ENCODE results near the gene ASAP3. TPM values are rescaled to one million over a fixed set of nuclear protein-coding genes. Genes with fewer than 3 reads are reported as not detected.
A peak's percentile ranks its signal among the peaks of the same experiment; 100 is the strongest.

The ASAP3 gene
- total and polyA plus RNA-seq, 2 experiments from 2014 or later: 13.9 to 27.3 TPM

GRCh38 chr1:23395849-23396248, 88.1 kb downstream of the ASAP3 start:
- Histone ChIP-seq H3K9ac (no peak overlapping the region), H3F3A (ENCODE audit: insufficient read depth) (peaks cover 37% of the 10 kb centered on the region), H2AFZ (no peak overlapping the region), H3K36me3 (ENCODE audit: low read depth) (no peaks in the 10 kb centered on the region), H3K9me3 (ENCODE audit: low read depth) (no peaks in the 10 kb centered on the region), H3K4me3 (no peak overlapping the region), H3K27me3 (replicated peaks; ENCODE audit: insufficient read depth) (no peaks in the 10 kb centered on the region), H3K9me2 (ENCODE audit: insufficient read depth) (no peaks in the 10 kb centered on the region), H4K20me1 (ENCODE audit: insufficient read depth) (no peaks in the 10 kb centered on the region), H3K4me1 (ENCODE audit: insufficient read depth) (peaks cover 36% of the 10 kb centered on the region), H3K4me2 (ENCODE audit: unreplicated experiment) (no peak overlapping the region), H3K27ac (peak overlapping the region; percentile 89; the same call in 1 of the 2 replicates), H3K79me2 (ENCODE audit: insufficient read depth) (no peaks in the 10 kb centered on the region)
- WGBS, 2 experiments (ENCODE audit: low coverage in 1 of 2, low lambda C conversion rate in 2 of 2, missing lambda C conversion rate in 2 of 2): 81 to 88% methylated on average over 4 of the region's 4 CpGs
- no peak for DNase-seq
- in situ Hi-C loops (cut with MboI): no loop called here
- TF ChIP-seq EZH2phosphoT487 (IDR thresholded peaks at IDR 0.05; ENCODE audit: insufficient read depth, low read depth) (no peak), EZH2 (IDR thresholded peaks at IDR 0.05; ENCODE audit: insufficient read depth, poor library complexity, severe bottlenecking) (no peak)

DNA sequence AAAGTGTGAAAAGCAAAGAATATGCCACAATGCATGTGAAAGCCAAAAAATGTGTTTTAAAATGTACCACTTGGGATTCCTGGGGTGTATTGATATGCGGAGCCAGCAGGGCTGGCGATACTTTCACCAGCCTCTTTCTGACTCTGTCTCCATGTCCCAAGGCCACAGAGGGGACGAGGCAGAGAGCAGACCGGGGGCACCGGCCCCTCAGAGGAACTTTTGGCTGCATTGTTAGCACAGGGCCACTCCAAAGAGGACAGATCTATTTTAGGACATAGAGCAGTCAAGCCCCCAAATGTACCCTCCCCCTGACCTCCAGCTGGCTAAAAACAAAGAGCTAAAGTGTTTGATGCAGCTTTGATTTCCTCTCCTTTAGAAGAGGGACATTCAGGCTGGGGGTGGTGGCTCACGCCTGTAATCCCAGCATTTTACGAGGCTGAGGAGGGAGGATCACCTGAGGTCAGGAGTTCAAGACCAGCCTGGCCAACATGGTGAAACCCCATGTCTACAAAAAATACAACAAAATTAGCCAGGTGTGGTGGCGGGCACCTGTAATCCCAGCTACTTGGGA, 88.7 kb downstream of the ASAP3 start:
- TF ChIP-seq EZH2phosphoT487 (IDR thresholded peaks at IDR 0.05; ENCODE audit: insufficient read depth, low read depth) (no peak), EZH2 (IDR thresholded peaks at IDR 0.05; ENCODE audit: insufficient read depth, poor library complexity, severe bottlenecking) (no peak)
- no peaks in the 10 kb centered on the region for H4K20me1 ChIP-seq (ENCODE audit: insufficient read depth)
- no peaks in the 10 kb centered on the region for H3K9me2 ChIP-seq (ENCODE audit: insufficient read depth)
- no peaks in the 10 kb centered on the region for H3K79me2 ChIP-seq (ENCODE audit: insufficient read depth)
- H3K36me3 ChIP-seq (ENCODE audit: low read depth): no peaks in the 10 kb centered on the region
- H3K27me3 ChIP-seq (replicated peaks; ENCODE audit: insufficient read depth): no peaks in the 10 kb centered on the region
- peaks cover 32% of the 10 kb centered on the region for H3F3A ChIP-seq (ENCODE audit: insufficient read depth)
- H3K27ac ChIP-seq: peak overlapping the region; percentile 89
- in situ Hi-C loops (cut with MboI): no loop called here
- peak overlapping the region; percentile 52 for H3K4me2 ChIP-seq (ENCODE audit: unreplicated experiment)
- H2AFZ ChIP-seq: peak overlapping the region; percentile 27
- peak overlapping the region; percentile 60 for H3K9ac ChIP-seq
- DNase-seq: no peak
- H3K9me3 ChIP-seq (ENCODE audit: low read depth): no peaks in the 10 kb centered on the region
- peak overlapping the region; percentile 38 for H3K4me3 ChIP-seq
- WGBS, 2 experiments (ENCODE audit: low coverage in 1 of 2, low lambda C conversion rate in 2 of 2, missing lambda C conversion rate in 2 of 2): 28 to 34% methylated on average over 8 of the region's 8 CpGs
- peaks cover 30% of the 10 kb centered on the region for H3K4me1 ChIP-seq (ENCODE audit: insufficient read depth)

DNA sequence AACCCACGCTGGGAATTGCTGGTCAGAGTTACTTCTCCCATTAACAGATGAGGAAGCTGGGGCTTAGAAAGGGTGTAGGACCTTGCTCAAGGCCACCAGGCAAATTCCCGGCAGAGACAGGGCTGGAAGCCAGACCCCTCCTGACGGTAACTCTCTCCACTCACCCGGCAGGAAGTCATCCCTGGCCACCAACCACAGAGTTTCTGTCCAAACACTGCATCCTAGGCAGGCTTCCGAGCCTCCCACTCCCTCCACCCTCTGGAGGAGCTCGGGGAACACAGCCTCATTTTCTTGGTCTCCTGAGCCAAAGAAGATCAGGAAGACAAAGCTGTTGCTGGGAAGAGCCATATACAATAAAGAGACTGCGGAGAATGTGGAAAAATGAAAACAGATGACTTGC, 89.3 kb downstream of the ASAP3 start:
- Histone ChIP-seq H3K4me3 (peak overlapping the region; percentile 38), H4K20me1 (ENCODE audit: insufficient read depth) (no peaks in the 10 kb centered on the region), H3K9me3 (ENCODE audit: low read depth) (no peaks in the 10 kb centered on the region), H3K27ac (peak overlapping the region; percentile 89), H3K79me2 (ENCODE audit: insufficient read depth) (no peaks in the 10 kb centered on the region), H3F3A (ENCODE audit: insufficient read depth) (peaks cover 27% of the 10 kb centered on the region), H3K36me3 (ENCODE audit: low read depth) (no peaks in the 10 kb centered on the region), H3K9ac (peak overlapping the region; percentile 60), H3K4me1 (ENCODE audit: insufficient read depth) (peaks cover 25% of the 10 kb centered on the region), H3K27me3 (replicated peaks; ENCODE audit: insufficient read depth) (no peaks in the 10 kb centered on the region), H2AFZ (peak overlapping the region; percentile 27), H3K4me2 (ENCODE audit: unreplicated experiment) (peak overlapping the region; percentile 52), H3K9me2 (ENCODE audit: insufficient read depth) (no peaks in the 10 kb centered on the region)
- peak; percentile 91 for DNase-seq
- in situ Hi-C loops (cut with MboI): no loop called here
- no peak for TF ChIP-seq EZH2phosphoT487 (IDR thresholded peaks at IDR 0.05; ENCODE audit: insufficient read depth, low read depth)
- TF ChIP-seq EZH2 (IDR thresholded peaks at IDR 0.05; ENCODE audit: insufficient read depth, poor library complexity, severe bottlenecking): no peak
- WGBS, 2 experiments (ENCODE audit: low coverage in 1 of 2, low lambda C conversion rate in 2 of 2, missing lambda C conversion rate in 2 of 2): 2 to 3% methylated on average over 7 of the region's 7 CpGs

GRCh38 chr1:23394181-23394580, 89.8 kb downstream of the ASAP3 start:
- peak overlapping the region; percentile 27; the same call in 1 of the 2 replicates for H2AFZ ChIP-seq
- H3K4me2 ChIP-seq (ENCODE audit: unreplicated experiment): peak overlapping the region; percentile 52
- H3K79me2 ChIP-seq (ENCODE audit: insufficient read depth): no peaks in the 10 kb centered on the region
- no peaks in the 10 kb centered on the region for H4K20me1 ChIP-seq (ENCODE audit: insufficient read depth)
- H3K9ac ChIP-seq: peak overlapping the region; percentile 60
- peaks cover 25% of the 10 kb centered on the region for H3K4me1 ChIP-seq (ENCODE audit: insufficient read depth)
- H3K27me3 ChIP-seq (replicated peaks; ENCODE audit: insufficient read depth): no peaks in the 10 kb centered on the region
- H3F3A ChIP-seq (ENCODE audit: insufficient read depth): peaks cover 27% of the 10 kb centered on the region
- H3K9me3 ChIP-seq (ENCODE audit: low read depth): no peaks in the 10 kb centered on the region
- in situ Hi-C loops (cut with MboI): no loop called here
- H3K9me2 ChIP-seq (ENCODE audit: insufficient read depth): no peaks in the 10 kb centered on the region
- peak overlapping the region; percentile 38 for H3K4me3 ChIP-seq
- DNase-seq: peak; percentile 86
- no peaks in the 10 kb centered on the region for H3K36me3 ChIP-seq (ENCODE audit: low read depth)
- no peak for TF ChIP-seq EZH2 (IDR thresholded peaks at IDR 0.05; ENCODE audit: insufficient read depth, poor library complexity, severe bottlenecking)
- TF ChIP-seq EZH2phosphoT487 (IDR thresholded peaks at IDR 0.05; ENCODE audit: insufficient read depth, low read depth): no peak
- H3K27ac ChIP-seq: peak overlapping the region; percentile 89
- 4% methylated on average over 4 of the region's 4 CpGs for WGBS, 2 experiments (ENCODE audit: low coverage in 1 of 2, low lambda C conversion rate in 2 of 2, missing lambda C conversion rate in 2 of 2)

Data from GM23248 (cell line).